Thyroid gland (tissue), 4 donors: Measurements from ENCODE around the gene GSG1L.

Source experiments
- CTCF ChIP-seq, 6 experiments: fragments of 200-600 bp in 3 of 6; fragments of 450-650 bp in 3 of 6; sonication (generic) in 3 of 6; IDR thresholded peaks; one replicate each; pipeline ENCODE4 v1.5.1; 2016 to 2019; ENCODE audit warnings: antibody characterized with exemption in 6 of 6, mild to moderate bottlenecking in 2 of 6, inconsistent platforms in 1 of 6, moderate library complexity in 1 of 6
- POLR2A ChIP-seq, 2 donors: fragments of 450-650 bp; IDR thresholded peaks; one replicate each; pipeline ENCODE4 v1.6.1; 2017; ENCODE audit warnings: antibody characterized with exemption in 2 of 2, mild to moderate bottlenecking in 2 of 2, moderate library complexity in 1 of 2

DNA sequence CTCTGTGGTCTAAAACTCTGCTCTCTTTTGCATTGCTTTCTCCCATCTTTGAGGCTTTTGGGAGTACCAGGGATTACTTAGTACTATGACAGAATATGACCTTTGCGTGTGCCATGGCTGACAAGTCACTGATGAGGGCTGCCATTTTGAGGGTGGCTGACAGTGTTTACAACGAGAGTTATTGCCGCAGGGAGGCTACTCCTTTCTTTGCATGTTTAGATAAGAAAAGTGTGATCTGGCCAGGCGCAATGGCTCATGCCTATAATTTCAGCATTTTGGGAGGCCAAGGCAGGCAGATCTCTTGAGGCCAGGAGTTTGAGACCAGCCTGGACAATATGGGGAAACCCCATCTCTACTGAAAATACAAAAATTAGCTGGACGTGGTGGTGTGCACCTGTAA lies 77.5 kb downstream of the GSG1L start:
- TF ChIP-seq POLR2A (IDR thresholded peaks at IDR 0.05) = no peak
- TF ChIP-seq CTCF (IDR thresholded peaks at IDR 0.05) = no peak
